NB4 (cell line): ENCODE measurements around the gene MAN2C1.

Source experiments
- CTCF ChIP-seq: IDR thresholded peaks from one replicate; pipeline ENCODE4 v1.5.1; 2012; ENCODE audit warnings: low read depth, low read length
- MAX ChIP-seq: IDR thresholded peaks from 2 replicates; pipeline ENCODE4 v1.6.1; 2011; ENCODE audit warnings: low read depth, low read length
- MYC ChIP-seq: IDR thresholded peaks from 2 replicates; pipeline ENCODE4 v1.6.1; 2011; ENCODE audit warnings: low read depth, low read length
- POLR2A ChIP-seq: IDR thresholded peaks from 2 replicates; pipeline ENCODE4 v1.6.1; 2011; ENCODE audit warnings: mild to moderate bottlenecking; ENCODE audit not compliant: insufficient read length; ENCODE audit errors: extremely low read depth

DNA sequence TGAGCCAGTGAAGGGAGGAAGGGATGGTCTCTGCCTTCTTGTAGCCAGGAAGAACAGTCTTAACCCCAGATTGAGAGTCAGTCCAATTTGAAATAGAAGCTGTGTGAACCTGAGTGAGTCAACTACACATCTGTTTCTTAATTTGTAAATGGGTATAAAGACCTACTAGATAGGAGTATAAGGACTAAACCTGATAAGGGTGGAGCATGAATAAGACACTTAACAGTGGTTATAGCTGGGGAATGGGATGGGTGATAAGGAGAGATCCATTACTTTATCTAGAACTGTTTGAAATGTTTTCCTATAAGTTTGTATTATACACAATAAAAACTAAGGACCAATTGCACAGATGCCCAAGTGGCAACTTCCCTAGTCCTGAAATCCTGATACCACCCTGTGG lies 1.4 kb downstream of the MAN2C1 start:
- TF ChIP-seq CTCF = no peak
- no peak for TF ChIP-seq MAX
- TF ChIP-seq MYC = no peak
- no peak for TF ChIP-seq POLR2A
